ENCODE data around the gene HDAC4.

DNA sequence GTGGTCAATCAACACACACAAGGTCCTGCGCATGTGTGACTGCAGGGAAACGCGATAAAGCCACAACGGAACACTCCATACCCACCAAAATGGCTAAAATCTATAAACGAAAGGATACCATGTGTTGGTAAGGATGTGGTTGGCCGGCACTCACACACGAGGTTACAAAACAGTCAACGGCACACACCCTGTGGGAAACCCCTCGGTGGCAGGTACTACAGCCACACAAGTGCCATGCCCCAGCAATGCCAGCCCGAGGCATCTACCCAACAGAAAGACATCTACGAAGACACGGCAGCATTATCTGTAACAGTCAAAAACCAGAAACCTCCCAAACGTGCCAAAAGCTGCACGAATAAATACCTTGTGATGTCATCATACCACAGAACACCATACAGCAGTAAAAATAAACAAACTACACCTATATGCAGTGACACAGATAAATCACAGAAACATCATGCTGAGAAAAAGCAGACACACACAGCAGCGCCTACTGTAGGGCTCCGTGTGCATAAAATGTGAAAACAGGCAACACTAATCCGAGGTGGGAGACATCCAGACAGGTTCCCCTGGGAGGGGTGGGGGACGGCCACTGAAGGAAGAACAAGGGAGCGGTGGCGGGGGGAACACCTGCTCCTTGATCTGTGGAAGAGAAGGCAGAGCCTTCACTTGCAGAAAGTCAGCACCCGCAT is 36.7 kb downstream of the HDAC4 start:
- TF ChIP-seq RAD21 (IDR thresholded peaks at IDR 0.05; ENCODE audit: insufficient read depth, low read depth, low read length) (no peak), POLR2A (IDR thresholded peaks at IDR 0.05; ENCODE audit: low read depth, low read length) (no peak), EZH2 (IDR thresholded peaks at IDR 0.05; ENCODE audit: borderline replicate concordance, control insufficient read depth, low read depth, low read length) (no peak)
- TF ChIP-seq, protein P1, sequence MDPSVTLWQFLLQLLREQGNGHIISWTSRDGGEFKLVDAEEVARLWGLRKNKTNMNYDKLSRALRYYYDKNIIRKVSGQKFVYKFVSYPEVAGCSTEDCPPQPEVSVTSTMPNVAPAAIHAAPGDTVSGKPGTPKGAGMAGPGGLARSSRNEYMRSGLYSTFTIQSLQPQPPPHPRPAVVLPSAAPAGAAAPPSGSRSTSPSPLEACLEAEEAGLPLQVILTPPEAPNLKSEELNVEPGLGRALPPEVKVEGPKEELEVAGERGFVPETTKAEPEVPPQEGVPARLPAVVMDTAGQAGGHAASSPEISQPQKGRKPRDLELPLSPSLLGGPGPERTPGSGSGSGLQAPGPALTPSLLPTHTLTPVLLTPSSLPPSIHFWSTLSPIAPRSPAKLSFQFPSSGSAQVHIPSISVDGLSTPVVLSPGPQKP (IDR thresholded peaks at IDR 0.05; ENCODE audit: low read depth, low read length): no peak
- TF ChIP-seq, protein P2, sequence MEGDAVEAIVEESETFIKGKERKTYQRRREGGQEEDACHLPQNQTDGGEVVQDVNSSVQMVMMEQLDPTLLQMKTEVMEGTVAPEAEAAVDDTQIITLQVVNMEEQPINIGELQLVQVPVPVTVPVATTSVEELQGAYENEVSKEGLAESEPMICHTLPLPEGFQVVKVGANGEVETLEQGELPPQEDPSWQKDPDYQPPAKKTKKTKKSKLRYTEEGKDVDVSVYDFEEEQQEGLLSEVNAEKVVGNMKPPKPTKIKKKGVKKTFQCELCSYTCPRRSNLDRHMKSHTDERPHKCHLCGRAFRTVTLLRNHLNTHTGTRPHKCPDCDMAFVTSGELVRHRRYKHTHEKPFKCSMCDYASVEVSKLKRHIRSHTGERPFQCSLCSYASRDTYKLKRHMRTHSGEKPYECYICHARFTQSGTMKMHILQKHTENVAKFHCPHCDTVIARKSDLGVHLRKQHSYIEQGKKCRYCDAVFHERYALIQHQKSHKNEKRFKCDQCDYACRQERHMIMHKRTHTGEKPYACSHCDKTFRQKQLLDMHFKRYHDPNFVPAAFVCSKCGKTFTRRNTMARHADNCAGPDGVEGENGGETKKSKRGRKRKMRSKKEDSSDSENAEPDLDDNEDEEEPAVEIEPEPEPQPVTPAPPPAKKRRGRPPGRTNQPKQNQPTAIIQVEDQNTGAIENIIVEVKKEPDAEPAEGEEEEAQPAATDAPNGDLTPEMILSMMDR (IDR thresholded peaks at IDR 0.05 in 2 of 3, conservative IDR thresholded peaks at IDR 0.05 in 1 of 3; ENCODE audit: control insufficient read depth in 2 of 3, extremely low read depth in 1 of 3, insufficient read depth in 1 of 3, low read depth in 3 of 3, low read length in 3 of 3): no peak

Data from GM12878 (cell line).